Astrocyte of the cerebellum (primary cell): Measurements from ENCODE around the gene ESRRA.
"Not testable (repeated sequence)": the region's sequence is repeated elsewhere in the genome, so short reads cannot be mapped to it uniquely, and the experiment has no call there.

Experiments
- DNase-seq: peaks from one replicate; pipeline ENCODE4 v3.0.0-alpha.2; 2011; ENCODE audit warnings: low read depth
- H3K4me3 ChIP-seq: 2 replicates; pipeline ENCODE4 v1.5.1; 2011; ENCODE audit warnings: mild to moderate bottlenecking, low read depth, low read length, moderate library complexity
- in situ Hi-C: cut with HindIII; loops from 2 replicates; pipeline ENCODE4 v1.10.0; 2017; ENCODE audit warnings: low sequenced_read_pairs
- TF ChIP-seq, protein P1 (sequence below): IDR thresholded peaks from 2 replicates; pipeline ENCODE4 v1.5.1; 2012; ENCODE audit warnings: low read length, low read depth, moderate library complexity, mild to moderate bottlenecking; ENCODE audit errors: missing control alignments

ESRRA gene

DNA sequence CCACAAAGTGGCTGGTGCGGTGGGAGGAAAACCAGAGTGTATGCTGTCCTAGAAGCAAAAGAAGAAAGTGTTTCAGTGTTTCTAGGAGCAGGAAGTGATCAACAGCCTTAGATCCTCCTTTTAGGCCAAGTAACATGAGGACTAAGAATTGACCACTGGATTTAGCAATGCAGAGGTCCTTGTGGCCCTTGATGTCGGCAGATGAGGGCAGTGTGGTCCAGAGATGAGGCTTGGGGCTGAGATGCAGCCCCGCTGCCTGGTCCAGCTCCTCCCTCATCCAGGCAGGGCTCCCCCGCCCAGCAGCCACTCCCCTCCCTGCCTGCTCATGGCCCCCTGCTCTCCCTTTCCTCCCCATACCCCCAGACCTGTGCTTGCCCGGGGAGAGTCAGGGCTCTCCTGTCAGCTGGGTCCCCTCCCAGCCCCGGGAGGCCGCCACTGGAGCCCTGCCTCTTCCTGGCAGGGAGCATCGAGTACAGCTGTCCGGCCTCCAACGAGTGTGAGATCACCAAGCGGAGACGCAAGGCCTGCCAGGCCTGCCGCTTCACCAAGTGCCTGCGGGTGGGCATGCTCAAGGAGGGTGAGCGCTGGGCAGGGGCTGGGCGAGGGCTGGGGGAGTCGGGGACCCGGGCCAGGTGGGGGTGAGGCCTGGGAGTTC is 8.3 kb downstream of the ESRRA start:
- DNase-seq: no peak
- no peak overlapping the region for H3K4me3 ChIP-seq

GRCh38 chr11:64314146-64314804 is 9.0 kb downstream of the ESRRA start:
- H3K4me3 ChIP-seq: no peak overlapping the region
- no peak for DNase-seq
- TF ChIP-seq, protein P1, sequence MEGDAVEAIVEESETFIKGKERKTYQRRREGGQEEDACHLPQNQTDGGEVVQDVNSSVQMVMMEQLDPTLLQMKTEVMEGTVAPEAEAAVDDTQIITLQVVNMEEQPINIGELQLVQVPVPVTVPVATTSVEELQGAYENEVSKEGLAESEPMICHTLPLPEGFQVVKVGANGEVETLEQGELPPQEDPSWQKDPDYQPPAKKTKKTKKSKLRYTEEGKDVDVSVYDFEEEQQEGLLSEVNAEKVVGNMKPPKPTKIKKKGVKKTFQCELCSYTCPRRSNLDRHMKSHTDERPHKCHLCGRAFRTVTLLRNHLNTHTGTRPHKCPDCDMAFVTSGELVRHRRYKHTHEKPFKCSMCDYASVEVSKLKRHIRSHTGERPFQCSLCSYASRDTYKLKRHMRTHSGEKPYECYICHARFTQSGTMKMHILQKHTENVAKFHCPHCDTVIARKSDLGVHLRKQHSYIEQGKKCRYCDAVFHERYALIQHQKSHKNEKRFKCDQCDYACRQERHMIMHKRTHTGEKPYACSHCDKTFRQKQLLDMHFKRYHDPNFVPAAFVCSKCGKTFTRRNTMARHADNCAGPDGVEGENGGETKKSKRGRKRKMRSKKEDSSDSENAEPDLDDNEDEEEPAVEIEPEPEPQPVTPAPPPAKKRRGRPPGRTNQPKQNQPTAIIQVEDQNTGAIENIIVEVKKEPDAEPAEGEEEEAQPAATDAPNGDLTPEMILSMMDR: peak; percentile 19
- in situ Hi-C loops: no loop called here

More for the DNA sequence above, 8.3 kb downstream of the ESRRA start:
- in situ Hi-C loops: no loop called here
- TF ChIP-seq, protein P1: no peak

DNA sequence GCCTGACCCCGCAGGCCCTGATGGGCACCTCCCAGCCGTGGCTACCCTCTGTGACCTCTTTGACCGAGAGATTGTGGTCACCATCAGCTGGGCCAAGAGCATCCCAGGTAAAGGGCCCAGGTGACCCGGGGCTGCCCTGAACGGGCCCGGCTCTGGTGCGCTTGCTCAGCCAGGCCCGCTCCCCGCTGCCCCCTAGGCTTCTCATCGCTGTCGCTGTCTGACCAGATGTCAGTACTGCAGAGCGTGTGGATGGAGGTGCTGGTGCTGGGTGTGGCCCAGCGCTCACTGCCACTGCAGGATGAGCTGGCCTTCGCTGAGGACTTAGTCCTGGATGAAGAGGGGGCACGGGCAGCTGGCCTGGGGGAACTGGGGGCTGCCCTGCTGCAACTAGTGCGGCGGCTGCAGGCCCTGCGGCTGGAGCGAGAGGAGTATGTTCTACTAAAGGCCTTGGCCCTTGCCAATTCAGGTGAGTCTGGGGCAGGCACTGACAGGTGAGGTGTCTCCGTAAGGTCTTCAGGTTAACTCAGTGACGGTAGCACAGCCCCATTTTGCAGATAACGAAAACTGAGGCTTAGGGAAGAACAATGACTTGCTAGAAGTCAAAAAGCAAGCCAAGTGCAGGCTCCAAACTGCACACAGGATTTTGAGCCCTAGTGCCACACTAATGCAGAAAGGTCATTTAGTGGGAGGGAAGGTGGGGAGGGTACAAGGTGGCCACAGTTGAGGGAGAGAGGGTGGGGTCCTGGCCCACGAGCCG is 9.7 kb downstream of the ESRRA start:
- in situ Hi-C loops: no loop called here
- no peak for DNase-seq
- no peak overlapping the region for H3K4me3 ChIP-seq
- TF ChIP-seq, protein P1: no peak

DNA sequence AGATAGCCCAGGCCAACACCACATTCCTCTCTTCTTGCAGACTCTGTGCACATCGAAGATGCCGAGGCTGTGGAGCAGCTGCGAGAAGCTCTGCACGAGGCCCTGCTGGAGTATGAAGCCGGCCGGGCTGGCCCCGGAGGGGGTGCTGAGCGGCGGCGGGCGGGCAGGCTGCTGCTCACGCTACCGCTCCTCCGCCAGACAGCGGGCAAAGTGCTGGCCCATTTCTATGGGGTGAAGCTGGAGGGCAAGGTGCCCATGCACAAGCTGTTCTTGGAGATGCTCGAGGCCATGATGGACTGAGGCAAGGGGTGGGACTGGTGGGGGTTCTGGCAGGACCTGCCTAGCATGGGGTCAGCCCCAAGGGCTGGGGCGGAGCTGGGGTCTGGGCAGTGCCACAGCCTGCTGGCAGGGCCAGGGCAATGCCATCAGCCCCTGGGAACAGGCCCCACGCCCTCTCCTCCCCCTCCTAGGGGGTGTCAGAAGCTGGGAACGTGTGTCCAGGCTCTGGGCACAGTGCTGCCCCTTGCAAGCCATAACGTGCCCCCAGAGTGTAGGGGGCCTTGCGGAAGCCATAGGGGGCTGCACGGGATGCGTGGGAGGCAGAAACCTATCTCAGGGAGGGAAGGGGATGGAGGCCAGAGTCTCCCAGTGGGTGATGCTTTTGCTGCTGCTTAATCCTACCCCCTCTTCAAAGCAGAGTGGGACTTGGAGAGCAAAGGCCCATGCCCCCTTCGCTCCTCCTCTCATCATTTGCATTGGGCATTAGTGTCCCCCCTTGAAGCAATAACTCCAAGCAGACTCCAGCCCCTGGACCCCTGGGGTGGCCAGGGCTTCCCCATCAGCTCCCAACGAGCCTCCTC is 10.6 kb downstream of the ESRRA start:
- DNase-seq, H3K4me3 ChIP-seq, in situ Hi-C loops: not testable (repeated sequence)

DNA sequence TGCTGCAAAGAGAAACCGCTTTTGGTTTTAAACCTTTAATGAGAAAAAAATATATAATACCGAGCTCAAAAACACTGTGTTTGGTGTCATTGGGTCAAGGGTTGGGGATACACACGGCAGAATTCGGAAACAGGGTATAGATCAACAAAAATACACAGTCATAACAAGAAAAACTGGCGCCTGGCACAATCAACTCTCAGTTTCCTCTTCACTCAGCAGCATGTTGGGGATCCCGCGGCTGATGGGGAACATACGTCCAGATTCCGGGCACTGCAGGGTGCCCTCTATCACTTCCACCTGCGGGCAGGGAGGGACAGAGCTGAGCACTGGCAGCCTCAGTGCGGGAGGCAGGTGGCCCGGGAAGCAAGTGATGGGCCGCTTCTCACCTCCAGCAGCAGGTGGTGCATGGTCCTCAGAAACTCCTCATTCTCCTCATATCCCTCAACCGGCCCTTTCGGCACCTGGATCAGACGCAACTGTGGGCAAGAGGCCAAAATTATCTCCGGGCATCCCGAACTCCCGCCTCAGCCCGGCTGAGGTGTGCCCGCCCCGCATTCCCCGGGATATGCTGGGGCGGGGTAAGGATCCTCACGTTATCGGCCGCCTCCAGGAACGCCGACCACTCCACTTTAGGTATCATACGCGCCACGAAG is 11.5 kb downstream of the ESRRA start:
- TF ChIP-seq, protein P1: no peak
- in situ Hi-C loops: no loop called here
- peak overlapping the region; percentile 90 for H3K4me3 ChIP-seq
- no peak for DNase-seq

- peak within 1 kb of the TSS; percentile 90 for H3K4me3 ChIP-seq
- DNase-seq: peak; percentile 92
- TF ChIP-seq, protein P1: no peak
- in situ Hi-C loops: no loop called here
Measured at GRCh38 chr11:64317325-64317960, 12.1 kb downstream of the ESRRA start, which contains the start of gene TRMT112. Gene TRMT112 (minus strand): TSS chr11:64317559. CDS start chr11:64317526, 33 bp downstream.
